ENCODE measurements around the gene INKA2. TPM values are rescaled to one million over a fixed set of nuclear protein-coding genes. Genes with fewer than 3 reads are reported as not detected.
"Not testable (repeated sequence)": the region's sequence is repeated elsewhere in the genome, so short reads cannot be mapped to it uniquely, and the experiment has no call there.

INKA2 gene
- total RNA-seq, 1 experiment from 2014 or later = 0.91 TPM

DNA sequence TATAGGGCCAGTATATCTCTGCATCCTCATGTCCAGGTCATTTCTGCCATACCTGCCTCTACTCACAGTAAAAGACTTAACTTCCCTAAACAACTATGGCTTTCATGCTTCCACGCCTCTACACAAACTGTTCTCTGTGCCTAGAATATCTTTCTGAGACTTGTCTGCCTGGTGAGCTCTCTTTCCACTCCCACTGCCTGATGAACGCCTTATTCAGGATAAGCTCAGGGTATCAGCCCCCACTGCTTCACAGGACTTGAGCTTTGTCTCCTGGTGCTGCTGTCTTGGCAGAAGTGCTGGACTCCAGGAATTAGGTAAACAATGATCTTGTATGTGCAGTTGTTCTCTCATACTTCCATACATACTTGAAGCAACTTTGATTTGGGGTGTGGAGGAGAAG is 11.7 kb upstream of the INKA2 start:
- no peak for DNase-seq (ENCODE audit: low read depth)

DNA sequence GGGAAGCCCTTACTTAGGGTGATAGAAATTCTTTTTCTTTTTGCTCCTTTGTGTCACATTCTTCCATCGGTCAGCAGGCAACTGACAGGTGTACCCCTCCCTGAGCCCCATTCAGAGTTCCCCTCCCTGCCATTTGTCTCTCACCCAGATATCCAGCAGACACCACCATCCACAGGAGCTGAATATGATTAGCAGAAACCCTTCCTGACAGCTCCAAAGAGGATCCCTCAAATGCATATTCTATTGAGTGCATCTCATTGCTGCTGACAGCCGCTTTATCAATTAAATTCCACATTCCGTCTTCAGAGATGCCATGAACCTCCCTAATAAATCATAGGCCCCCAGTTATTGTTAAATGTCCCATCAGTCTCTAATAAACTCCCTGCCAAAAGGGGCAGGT is 10.4 kb upstream of the INKA2 start:
- no peak for DNase-seq (ENCODE audit: low read depth)

DNA sequence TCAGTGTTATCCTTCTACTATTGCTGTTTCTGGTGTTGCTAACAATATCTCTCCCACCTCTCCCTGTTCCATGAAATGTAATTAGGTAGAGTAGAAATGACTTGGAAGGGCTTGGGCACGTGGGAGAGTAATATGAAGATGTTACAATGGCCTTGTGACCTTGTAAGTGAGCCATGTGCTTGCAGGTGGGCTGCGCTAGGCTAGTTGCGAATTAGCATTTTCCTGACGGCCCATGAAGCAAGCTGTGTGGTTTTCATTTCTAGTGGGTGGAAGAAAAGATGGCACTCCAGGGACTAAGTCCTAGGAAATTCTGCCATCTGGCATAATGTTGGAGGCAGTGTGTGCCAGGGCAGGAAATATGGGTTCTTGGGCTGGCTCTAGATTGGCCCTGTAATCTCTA is 8.8 kb upstream of the INKA2 start:
- DNase-seq (ENCODE audit: low read depth) = no peak

DNA sequence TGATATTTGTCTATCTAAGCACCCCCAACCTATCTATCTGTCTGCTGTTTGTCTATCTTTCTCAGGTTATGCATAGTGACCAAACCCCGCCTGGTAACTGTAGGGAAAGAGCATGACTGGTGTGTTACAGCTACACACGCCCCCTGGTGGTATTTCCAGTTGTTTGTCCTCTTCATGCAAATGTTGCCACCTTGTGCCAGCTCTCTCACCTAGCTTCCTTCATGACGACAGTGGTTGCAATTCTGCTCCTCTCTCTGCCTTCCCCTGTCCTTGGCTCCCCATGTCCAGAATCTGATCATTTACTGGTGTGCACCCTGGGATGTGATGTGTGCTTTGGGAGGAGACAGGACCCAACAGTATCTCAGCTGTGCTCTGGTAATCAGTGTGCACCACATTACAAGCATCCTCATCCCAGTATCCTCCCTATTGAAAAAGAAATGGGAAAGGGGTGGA is 8.1 kb upstream of the INKA2 start:
- peak; percentile 85 for DNase-seq (ENCODE audit: low read depth)

DNA sequence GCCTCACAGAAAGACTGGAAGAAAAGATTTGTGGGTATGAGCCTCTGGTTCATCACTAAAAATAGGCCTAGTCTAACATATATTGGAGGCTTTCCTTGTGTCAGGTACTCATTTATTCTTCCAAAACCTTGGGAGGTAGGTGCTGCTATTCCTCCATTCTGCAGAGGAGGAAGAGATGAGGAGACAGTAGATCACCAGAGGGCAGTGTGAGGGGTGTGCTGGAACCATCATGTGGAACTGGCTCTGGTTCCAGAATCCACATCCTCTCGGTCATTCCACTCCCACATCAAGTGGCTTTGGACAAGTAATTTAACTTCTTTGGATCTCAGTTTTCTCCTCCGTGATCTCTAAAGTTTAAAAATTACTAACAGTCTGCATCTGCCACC is 7.4 kb upstream of the INKA2 start:
- no peak for DNase-seq (ENCODE audit: low read depth)

DNA sequence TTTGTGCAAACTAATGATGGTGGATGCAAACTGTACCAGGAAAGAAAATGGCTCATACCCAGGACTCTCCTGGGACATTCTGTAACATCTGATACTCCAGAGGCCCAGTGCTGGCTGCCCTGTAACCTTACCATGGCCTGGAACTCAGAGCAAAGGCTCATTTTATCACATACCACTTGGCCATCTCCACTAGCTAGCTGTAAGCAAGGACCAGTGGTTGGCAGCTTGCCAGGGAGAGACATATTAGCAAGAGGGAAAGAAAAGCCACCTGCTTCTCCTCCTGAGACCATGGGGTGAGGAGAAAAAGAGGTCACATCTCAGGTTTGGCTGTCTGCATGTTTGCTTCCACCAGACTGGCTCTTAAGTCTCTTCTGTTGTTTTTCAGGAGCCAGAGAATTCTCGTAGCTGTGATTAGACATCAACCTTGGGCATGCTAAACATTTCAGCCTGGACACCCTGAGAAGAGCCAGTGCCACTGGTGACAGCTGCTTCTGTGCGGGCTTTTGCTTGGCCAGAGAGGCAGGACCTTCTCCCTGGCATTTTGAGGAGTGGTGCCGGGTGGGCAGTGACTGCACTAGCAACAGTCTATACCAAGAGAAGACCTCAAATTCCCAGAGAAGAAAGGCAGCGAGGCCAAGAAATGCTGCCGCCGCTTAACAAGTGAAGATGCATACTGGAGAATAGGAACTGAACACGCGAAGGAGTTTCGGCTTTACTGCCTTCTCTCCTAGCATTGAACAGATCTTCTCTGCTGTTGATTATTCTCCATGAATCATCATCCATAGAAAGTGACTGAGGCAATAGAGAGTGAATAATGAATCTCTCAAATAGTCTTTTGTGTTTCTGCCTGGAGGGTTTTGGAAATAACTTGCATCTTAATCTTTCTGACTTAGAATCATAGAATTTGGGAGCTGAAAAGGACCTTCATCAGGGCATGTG is 6.7 kb upstream of the INKA2 start:
- DNase-seq (ENCODE audit: low read depth) = no peak

DNA sequence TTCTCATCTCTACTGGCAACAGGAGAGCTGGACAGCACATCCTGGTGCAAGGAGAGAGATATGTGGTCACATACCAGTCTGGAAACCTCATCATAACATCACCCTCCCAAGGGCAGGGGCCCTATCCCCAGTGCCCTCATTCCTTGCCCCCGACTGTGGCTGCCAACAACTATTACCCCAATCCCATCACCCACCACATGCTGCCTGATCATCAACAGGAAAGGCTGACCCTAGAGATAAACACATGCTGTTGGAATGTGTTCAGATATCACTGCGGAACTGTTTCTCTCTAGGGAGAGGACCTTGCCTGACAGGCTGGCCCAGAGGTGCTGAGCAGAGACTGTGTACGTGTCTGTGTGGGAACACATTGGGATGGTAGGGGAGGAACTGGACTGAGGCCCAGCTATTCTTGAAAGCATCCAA is 4.5 kb upstream of the INKA2 start:
- DNase-seq (ENCODE audit: low read depth) = peak; percentile 43

DNA sequence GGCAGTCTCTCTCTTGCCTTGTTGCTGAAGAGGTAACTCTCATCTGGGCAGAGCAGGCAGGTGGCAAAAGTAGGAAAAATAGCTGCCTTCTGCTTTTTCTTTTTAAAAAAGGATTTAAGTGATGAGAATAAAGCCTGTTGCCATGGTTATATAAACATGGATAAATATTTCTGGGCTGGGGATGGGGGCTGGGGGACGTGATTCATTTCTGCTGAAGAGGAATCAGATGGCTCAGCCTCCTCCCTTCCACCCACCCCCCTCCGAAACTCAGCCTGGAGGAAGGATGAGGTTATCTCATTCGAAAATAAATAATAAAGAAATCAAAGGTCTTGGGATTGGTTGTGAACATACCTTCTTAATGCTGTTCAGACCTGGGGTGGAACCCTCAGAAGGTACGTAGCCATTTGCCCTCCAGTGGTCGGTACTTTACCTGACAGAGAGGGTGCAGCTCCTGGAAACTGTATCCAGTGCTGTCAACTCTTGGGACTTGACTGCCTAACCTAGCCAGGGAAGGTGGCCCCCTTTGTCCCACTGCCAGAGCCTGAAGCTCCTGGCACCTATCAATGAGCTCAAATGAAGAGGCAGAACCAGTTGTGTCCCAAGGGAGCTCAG is 3.8 kb upstream of the INKA2 start:
- DNase-seq (ENCODE audit: low read depth) = no peak

DNA sequence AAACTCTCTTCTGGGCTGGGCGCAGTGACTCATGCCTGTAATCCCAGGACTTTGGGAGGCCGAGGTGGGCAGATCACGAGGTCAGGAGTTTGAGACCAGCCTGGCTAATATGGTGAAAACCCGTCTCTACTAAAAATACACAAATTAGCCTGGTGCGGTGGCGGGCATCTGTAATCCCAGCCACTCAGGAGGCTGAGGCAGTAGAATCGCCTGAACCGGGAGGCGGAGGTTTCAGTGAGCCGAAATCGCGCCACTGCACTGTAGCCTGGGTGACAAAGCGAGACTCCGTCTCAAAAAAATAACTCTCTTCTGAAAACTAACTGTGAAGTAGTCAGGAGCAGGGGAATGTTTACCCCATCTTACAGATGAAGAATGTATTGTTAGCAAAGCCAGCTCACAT is 3.1 kb upstream of the INKA2 start:
- not testable (repeated sequence) for DNase-seq (ENCODE audit: low read depth)

DNA sequence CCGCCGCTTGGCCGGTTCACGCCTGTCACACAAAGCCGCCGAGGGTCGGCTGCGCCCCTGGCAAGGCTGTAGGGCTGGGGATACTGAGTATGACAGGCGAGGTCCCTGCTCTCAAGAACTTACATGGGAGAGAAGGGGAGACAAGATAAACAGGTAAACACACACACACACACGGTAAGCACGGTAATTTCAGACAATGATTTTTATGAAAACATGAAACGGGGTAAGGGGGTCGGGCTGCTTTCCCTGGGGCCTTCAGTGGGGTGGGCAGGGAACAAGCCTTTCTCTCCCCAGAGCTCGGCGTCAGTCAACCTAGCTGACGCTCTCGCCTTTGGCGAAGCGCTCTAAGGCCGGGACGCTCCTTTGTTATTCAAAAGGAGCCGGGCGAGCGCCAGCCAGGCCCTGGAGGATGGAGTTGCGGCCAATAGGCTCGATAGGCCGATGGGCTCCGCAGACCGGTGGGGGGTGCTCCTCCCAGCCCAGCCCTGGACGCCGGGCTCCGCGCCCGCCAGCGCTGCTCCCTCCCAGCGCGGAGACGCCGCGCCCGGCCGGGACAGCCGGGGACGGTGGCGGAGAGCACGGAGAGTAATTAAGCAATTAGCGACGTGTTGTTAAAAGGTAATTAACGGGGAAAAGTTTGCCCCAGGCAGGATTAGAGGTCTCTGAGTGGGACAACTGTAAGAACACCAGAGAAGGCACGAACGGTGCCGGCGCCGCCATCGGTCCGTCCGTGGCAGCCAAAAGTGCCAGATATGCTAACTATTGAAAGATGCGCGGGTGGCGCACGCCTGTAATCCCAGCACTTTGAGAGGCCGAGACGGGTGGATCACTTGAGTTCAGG is 950 bp upstream of the INKA2 start:
- DNase-seq (ENCODE audit: low read depth) = peak; percentile 68

DNA sequence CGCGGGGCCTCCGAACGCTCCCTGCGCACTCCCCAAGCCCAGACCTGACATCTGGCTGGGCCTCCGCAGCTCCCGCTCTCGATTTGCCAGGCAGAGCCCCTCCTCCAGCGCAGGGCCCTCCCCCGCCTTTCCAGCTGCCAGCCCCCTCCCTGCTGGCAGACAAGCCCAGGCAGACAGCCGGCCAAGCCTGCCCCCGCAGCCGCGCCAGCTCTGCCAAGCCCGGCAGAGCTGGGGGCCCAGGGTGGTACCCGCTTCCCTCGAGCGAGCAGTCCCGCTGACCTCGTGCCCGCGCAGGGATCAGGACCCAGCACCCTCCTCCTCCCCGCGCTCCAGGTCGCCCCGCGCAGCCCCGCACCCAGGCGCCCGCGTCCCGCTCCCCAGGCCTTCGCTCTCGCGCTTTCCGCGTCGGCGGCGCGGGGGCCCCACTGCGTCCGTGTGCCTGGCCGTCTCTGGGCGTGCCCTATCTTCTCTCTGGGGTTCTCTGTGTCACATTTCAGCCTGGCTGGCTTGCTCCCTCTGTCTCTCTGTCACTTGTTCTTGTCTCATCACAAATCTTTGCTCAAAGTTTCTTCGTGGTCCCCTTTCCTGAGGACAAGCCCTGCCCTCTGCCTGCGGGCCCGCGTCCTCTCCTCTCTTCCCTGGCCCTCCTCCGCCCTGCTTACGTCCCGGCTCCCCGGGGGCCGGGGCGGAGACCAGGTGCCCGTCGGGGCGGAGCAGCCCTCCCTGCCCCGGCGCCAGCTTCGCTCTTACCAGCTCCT is 580 bp downstream of the INKA2 start:
- peak; percentile 86 for DNase-seq (ENCODE audit: low read depth)

DNA sequence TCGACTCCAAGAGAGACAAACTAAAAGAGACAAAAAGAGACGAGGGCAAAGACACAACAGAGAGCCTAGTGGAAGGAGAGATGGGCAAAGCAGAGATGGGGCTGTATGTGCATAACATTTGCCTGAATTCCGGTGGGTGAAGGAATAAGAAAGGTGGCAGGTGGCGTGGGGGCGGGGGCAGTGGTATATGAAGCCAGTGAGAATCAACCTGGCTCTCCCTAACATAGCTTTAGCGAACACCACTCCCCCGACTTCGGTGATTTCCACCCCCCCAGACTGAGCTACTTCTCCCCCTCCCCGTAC is 1.1 kb downstream of the INKA2 start:
- DNase-seq (ENCODE audit: low read depth) = no peak

DNA sequence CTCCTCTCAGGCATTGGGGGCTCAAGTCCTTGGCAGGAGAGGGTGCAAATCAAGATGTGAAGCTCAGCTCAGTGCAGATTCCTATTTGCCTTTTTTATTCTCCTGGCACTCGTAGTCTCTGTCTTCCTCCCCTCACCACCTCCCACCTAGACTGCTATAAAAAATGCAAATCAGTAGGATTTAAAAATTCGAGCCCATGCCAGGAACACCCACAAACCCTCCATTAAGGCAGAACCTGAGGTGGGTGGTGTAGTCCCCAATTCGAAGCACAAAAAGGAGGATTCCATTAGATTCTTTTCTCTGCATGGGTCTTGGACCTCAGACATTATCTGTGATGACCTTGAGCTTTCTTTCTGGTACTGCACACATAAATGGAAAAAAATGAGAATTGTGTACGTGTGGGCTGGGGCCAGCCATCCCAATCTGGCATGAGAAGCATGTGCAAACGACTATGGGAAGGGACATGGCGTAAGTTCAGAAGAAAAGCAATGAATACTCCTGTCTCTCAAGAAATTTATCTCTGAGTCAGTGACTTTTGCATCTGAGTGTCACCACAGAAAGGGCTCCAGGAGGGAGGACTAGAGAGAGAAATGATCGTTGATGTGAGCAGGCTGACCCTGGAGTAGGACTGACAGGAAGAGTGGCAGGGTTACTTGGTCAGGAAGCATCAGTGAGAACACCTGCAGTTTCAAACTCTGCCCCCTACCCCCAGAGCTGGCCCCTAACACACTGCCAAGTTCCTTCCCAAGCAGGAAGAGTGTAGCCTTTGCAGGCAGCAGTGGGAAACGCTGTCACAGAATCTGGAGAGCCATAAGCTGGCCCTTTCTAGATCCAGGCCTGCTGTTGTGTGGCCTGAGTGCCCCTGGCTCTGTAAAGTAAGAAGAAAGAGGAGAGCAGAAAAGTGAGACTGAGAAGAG is 1.7 kb downstream of the INKA2 start:
- DNase-seq (ENCODE audit: low read depth) = no peak

DNA sequence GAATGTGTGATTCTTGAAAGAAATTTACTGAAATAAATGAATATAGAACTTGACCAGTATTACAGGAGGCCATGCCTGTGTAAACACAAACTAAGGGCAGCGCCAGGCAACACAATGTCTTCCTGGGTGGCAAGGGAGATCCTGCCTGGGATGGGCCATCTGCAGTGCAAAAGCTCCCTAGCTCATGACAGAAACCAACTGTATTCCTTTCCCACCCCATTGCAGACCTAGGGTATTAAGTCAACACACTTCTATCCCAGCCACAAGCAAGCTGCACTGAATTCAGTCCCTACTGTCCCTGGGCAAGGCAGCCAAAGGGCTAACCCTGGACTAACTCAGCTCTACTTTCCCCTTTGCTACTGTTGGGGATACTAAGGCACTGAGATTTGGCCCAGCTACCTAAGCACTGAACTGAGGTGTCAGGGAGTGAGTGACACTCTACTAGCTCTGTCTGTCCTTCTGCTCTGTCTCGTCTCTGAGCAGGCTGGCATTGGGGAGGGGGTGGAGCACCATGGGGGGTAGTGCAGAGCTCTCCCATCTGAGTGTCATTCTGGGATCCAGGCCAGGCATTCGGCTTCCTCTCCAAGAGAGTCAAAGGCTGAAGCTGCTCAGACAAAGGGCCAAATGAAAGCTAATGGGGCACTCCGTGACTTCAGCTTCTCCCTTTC is 2.5 kb downstream of the INKA2 start:
- DNase-seq (ENCODE audit: low read depth) = peak; percentile 76

DNA sequence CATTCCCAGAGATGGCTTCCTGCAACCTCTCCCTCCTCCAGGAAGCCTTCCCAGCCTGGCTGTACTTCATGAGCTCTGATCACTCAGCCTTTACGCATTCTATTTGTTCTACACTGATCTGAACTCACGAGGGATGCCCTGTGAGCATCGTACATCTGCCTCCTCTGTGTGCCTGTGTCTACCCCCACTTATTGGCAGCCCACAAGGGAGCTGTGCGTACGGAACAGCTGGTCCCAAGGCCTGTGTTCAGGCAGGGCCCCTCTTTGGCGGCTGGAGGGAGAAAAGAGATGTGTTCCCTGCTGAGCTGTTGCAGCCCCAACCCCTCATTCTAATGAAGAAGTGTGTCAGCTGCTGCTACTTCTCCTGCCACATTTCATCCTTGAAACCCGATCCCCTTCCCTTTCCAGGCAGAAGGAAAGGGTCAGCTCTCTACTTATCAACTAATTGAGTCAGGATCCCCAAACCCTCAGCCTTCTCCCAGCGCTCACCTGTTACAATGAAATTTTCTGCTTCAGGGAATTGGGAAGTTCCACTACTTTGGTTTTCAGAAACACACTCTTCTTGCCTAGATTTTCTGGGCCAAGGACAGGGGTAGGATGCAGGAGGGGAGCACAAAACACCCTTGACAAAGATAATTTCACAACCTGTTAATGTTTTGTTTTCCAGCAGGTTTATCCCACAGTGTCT is 3.2 kb downstream of the INKA2 start:
- DNase-seq (ENCODE audit: low read depth) = no peak

DNA sequence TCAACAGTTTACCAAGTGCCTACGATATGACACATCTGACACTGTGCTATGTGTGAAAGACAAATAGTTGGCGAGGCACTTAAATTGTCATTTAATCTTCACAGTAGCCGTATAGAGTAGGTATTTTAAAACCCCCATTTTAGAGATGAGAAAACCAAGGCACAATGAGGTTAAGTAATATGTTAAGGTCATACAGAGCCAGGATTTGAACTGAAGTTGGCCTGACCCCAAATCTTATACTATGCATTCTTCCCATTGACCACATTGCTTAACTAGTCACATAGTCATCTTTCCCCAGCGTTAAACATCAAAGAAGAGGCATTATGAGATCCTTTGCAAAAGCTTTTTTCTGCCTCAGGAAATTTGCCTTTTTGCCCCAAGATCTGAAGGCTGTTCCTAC is 3.9 kb downstream of the INKA2 start:
- no peak for DNase-seq (ENCODE audit: low read depth)

DNA sequence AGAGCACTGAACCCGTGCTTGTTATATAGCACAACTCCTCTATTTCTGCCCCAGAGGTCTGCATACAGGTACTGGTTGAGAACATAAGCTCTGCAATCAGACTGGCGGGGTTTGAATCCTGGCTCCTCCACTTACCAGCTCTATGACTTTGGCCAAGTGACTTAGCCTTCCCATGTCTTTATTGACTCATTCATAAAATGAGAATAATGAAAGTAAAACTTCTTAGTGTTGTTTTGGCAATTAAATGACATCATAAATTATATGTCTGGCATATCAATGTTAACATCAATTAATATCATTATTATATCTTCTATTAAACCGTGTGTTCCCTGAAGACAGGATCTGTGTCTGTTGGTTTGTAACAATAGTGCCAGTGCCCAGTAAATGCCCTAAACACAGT is 4.3 kb downstream of the INKA2 start:
- no peak for DNase-seq (ENCODE audit: low read depth)

DNA sequence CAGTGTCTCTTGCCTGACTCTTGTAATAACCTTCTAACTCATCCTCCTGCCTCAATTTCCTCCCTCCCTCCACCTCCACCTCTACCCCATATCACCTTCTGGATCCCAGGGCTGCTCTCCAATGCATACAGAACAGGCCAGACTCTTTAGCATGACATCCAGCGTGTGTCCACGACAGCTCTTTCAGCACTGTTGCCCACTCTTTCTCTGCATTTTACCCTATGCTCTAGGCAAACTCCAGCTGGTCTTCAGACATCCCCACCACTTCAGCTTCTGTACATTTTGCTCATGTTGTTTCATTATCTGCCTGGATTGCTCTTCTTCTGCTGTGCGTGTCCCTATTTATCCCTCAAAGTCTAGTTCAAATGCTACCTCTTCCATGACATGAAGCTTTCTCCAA is 4.8 kb downstream of the INKA2 start:
- DNase-seq (ENCODE audit: low read depth) = no peak

DNA sequence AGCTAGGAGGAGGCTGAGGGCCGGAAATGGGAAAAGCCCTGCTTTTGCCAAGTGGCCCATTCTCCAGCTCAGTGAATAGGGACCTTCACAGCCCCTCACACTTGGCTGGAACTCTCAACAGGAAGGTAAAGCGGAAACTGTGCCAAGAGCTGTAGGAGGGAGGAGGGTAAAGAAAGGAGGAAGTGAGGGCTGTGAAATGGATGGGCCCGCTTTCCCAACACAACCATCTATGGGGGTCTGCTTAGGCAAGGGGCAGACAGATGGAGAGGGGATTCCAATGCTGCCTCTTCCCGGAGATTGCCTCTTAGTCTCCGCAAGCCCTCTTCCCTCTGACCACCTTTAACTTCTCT is 5.2 kb downstream of the INKA2 start:
- no peak for DNase-seq (ENCODE audit: low read depth)
